Keratinocyte (primary cell): Measurements from ENCODE around the gene ATXN7L1. TPM values are rescaled to one million over a fixed set of nuclear protein-coding genes. Genes with fewer than 3 reads are reported as not detected.

ENCODE experiments used
- DNase-seq: peaks from one replicate; pipeline ENCODE4 v3.0.0-alpha.2; 2011; ENCODE audit warnings: low read depth, missing footprints, low spot score
- FAIRE-seq: peaks from 2 replicates; lab custom pipeline; 2011; peaks lifted over from hg19 to GRCh38; lab: Jason Lieb, UNC
- H2AFZ ChIP-seq: 2 replicates; pipeline ENCODE4 v1.6.0; 2012; ENCODE audit warnings: low read length, control low read depth, inconsistent platforms; ENCODE audit not compliant: control insufficient read depth
- H3K27ac ChIP-seq: 2 replicates; pipeline ENCODE4 v1.5.1; 2011; ENCODE audit warnings: low read length; ENCODE audit not compliant: control insufficient read depth, insufficient read depth
- H3K27me3 ChIP-seq: 3 replicates; pipeline ENCODE4 v1.6.0; 2011; ENCODE audit warnings: low read length; ENCODE audit not compliant: control insufficient read depth, insufficient read depth; ENCODE audit errors: extremely low read depth
- H3K36me3 ChIP-seq, 2 experiments: 2 replicates in 1 of 2; 3 replicates in 1 of 2; pipeline ENCODE4 v1.5.1; 2011; ENCODE audit warnings: low read length in 2 of 2, mild to moderate bottlenecking in 1 of 2; ENCODE audit not compliant: control insufficient read depth in 2 of 2, insufficient read depth in 2 of 2; ENCODE audit errors: extremely low read depth in 1 of 2
- H3K4me1 ChIP-seq: 3 replicates; pipeline ENCODE4 v1.5.1; 2011; ENCODE audit warnings: low read length; ENCODE audit not compliant: control insufficient read depth, insufficient read depth; ENCODE audit errors: extremely low read depth
- H3K4me2 ChIP-seq: 3 replicates; pipeline ENCODE4 v1.6.0; 2011; ENCODE audit warnings: low read depth, low read length; ENCODE audit not compliant: control insufficient read depth, insufficient read depth; ENCODE audit errors: extremely low read depth
- H3K4me3 ChIP-seq, 3 experiments: fragments of 200-600 bp in 1 of 3; sonication (generic) in 1 of 3; 2 replicates in 2 of 3; 3 replicates in 1 of 3; pipeline ENCODE4 v1.5.1; 2011 to 2016; ENCODE audit warnings: low read length in 3 of 3, mild to moderate bottlenecking in 3 of 3, control low read depth in 2 of 3, inconsistent platforms in 1 of 3, low read depth in 1 of 3, mixed read lengths in 1 of 3, mixed run types in 1 of 3, moderate library complexity in 1 of 3; ENCODE audit not compliant: control insufficient read depth in 2 of 3, insufficient read depth in 2 of 3; ENCODE audit errors: extremely low read depth in 1 of 3
- H3K79me2 ChIP-seq: 2 replicates; pipeline ENCODE4 v1.6.0; 2012; ENCODE audit warnings: low read length; ENCODE audit not compliant: control insufficient read depth, insufficient read depth
- H3K9ac ChIP-seq: 3 replicates; pipeline ENCODE4 v1.6.0; 2011; ENCODE audit warnings: low read length; ENCODE audit not compliant: control insufficient read depth, insufficient read depth; ENCODE audit errors: extremely low read depth
- H3K9me1 ChIP-seq: 3 replicates; pipeline ENCODE4 v1.6.0; 2011; ENCODE audit warnings: low read length; ENCODE audit not compliant: control insufficient read depth, insufficient read depth; ENCODE audit errors: extremely low read depth
- H3K9me3 ChIP-seq: 2 replicates; pipeline ENCODE4 v1.5.1; 2012; ENCODE audit warnings: low read depth, low read length; ENCODE audit not compliant: control insufficient read depth
- H4K20me1 ChIP-seq: 3 replicates; pipeline ENCODE4 v1.6.0; 2011; ENCODE audit warnings: low read length; ENCODE audit not compliant: control insufficient read depth, insufficient read depth; ENCODE audit errors: extremely low read depth
- EZH2 ChIP-seq: IDR thresholded peaks from one replicate; pipeline ENCODE4 v1.6.1; 2012; ENCODE audit warnings: inconsistent platforms, mild to moderate bottlenecking, low read length, moderate library complexity
- dilution Hi-C: fragments of 300-500 bp; cut with MboI; formaldehyde crosslinking; loops from one replicate; pipeline ENCODE4 v1.7.0; 2020; ENCODE audit warnings: low sequenced_read_pairs; ENCODE audit not compliant: extremely low pct_ligation_motif_present
- polyA plus RNA-seq, 5 experiments: library from polyadenylated mRNA; depleted of rRNA in 3 of 5; stranded (reverse) in 3 of 5; stranded (forward) in 1 of 5; unstranded in 1 of 5; fragments of >200 nt; gene quantifications; 1 replicate in 1 of 5; 2 replicates in 3 of 5; 3 replicates in 1 of 5; pipeline versions ENCODE4 v1.2.1 to v1.2.3, GENCODE V29; 2011 to 2012; ENCODE audit warnings: missing spikeins in 2 of 5, low read depth in 1 of 5, low replicate concordance in 1 of 5
- TF ChIP-seq, protein P1 (sequence below), 3 experiments: IDR thresholded peaks in 1 of 3; conservative IDR thresholded peaks in 1 of 3; optimal IDR thresholded peaks in 1 of 3; 2 replicates in 2 of 3; 3 replicates in 1 of 3; pipeline versions ENCODE3 to v1.5.1; 2011; ENCODE audit warnings: low read length in 3 of 3, mild to moderate bottlenecking in 3 of 3, moderate library complexity in 2 of 3, control low read depth in 1 of 3, inconsistent platforms in 1 of 3; ENCODE audit not compliant: insufficient read depth in 2 of 3; ENCODE audit errors: extremely low read depth in 1 of 3

Gene ATXN7L1
- polyA plus RNA-seq, 1 donor (not counting 4 experiments of a cell fraction or from before 2014, with no cell fraction given) = 4.8 TPM

DNA sequence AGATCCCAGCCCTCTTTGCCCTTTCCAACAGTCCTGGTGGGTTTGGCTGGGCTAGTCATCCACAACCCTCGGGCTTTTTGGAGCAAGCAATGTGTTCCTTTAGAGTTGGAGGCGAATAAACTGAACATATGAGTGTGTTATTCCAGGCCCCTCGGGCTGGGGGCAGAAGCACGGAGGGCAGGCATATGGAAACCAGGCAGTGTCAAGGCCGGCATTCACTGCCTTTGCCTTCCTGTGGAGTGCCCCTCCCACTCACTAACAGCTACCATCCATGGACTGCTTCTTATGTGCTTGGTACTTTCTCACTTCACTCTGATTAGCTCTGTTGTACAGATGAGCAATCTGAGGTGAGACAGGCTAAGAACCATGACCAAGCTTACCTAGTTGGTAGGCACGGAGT, 241.2 kb downstream of the ATXN7L1 start:
- Histone ChIP-seq H3K4me1 (no peaks in the 10 kb centered on the region), H3K9me3 (no peaks in the 10 kb centered on the region), H3K9ac (no peak overlapping the region), H3K4me2 (no peak overlapping the region), H3K79me2 (no peaks in the 10 kb centered on the region), H3K36me3 (peaks cover 3 to 6% of the 10 kb centered on the region in 2 experiments), H3K27ac (no peak overlapping the region), H3K27me3 (no peaks in the 10 kb centered on the region), H3K4me3 (no peak overlapping the region), H4K20me1 (no peaks in the 10 kb centered on the region), H2AFZ (no peak overlapping the region), H3K9me1 (no peaks in the 10 kb centered on the region)
- TF ChIP-seq EZH2 = no peak
- TF ChIP-seq, protein P1, sequence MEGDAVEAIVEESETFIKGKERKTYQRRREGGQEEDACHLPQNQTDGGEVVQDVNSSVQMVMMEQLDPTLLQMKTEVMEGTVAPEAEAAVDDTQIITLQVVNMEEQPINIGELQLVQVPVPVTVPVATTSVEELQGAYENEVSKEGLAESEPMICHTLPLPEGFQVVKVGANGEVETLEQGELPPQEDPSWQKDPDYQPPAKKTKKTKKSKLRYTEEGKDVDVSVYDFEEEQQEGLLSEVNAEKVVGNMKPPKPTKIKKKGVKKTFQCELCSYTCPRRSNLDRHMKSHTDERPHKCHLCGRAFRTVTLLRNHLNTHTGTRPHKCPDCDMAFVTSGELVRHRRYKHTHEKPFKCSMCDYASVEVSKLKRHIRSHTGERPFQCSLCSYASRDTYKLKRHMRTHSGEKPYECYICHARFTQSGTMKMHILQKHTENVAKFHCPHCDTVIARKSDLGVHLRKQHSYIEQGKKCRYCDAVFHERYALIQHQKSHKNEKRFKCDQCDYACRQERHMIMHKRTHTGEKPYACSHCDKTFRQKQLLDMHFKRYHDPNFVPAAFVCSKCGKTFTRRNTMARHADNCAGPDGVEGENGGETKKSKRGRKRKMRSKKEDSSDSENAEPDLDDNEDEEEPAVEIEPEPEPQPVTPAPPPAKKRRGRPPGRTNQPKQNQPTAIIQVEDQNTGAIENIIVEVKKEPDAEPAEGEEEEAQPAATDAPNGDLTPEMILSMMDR (optimal IDR thresholded peaks at IDR 0.05 in 1 of 3, IDR thresholded peaks at IDR 0.05 in 1 of 3, conservative IDR thresholded peaks at IDR 0.05 in 1 of 3; ENCODE audit: extremely low read depth in 1 of 3, insufficient read depth in 2 of 3, low read length in 3 of 3) = no peak
- FAIRE-seq (no peak), DNase-seq (no peak)
- dilution Hi-C loops = no loop called here

DNA sequence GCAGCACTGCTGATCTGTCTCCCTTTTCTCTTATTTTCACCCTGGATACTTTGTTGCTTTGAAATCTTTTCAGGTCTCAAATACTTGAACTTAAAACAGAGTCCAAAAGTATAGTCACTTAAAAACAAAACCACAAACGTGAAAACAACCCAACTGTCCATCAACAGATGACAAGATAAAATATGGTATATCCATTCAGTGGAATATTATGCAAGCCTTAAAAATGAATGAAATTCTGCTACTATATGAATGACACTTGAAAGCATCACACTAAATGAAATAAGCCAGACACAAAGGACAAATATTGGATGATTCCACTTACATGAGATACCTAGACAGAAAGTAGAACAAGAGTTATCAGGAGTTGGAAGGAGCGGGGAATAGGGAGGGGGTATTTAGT, 250.4 kb downstream of the ATXN7L1 start:
- no peak overlapping the region for H2AFZ ChIP-seq
- no peak overlapping the region for H3K27ac ChIP-seq
- H3K9ac ChIP-seq = no peak overlapping the region
- dilution Hi-C loops = no loop called here
- no peaks in the 10 kb centered on the region for H3K4me1 ChIP-seq
- H3K27me3 ChIP-seq = no peaks in the 10 kb centered on the region
- FAIRE-seq (no peak), DNase-seq (no peak)
- H3K9me1 ChIP-seq = no peaks in the 10 kb centered on the region
- peaks cover 1% of the 10 kb centered on the region for H3K9me3 ChIP-seq
- peaks cover 2 to 6% of the 10 kb centered on the region in 2 experiments for H3K36me3 ChIP-seq
- no peaks in the 10 kb centered on the region for H3K79me2 ChIP-seq
- H4K20me1 ChIP-seq = no peaks in the 10 kb centered on the region
- TF ChIP-seq, protein P1 (optimal IDR thresholded peaks at IDR 0.05 in 1 of 3, IDR thresholded peaks at IDR 0.05 in 1 of 3, conservative IDR thresholded peaks at IDR 0.05 in 1 of 3; ENCODE audit: extremely low read depth in 1 of 3, insufficient read depth in 2 of 3, low read length in 3 of 3) = no peak
- no peak for TF ChIP-seq EZH2
- H3K4me3 ChIP-seq = no peak overlapping the region
- no peak overlapping the region for H3K4me2 ChIP-seq
